HepG2 (cell line): ENCODE results near the gene OTX1.

Experiments used
- EP300 ChIP-seq, 3 experiments: sonication (generic) in 1 of 3; formaldehyde crosslinking in 1 of 3; IDR thresholded peaks; 2 replicates each; pipeline versions ENCODE4 v1.5.1 to v1.6.1; 2011 to 2020; ENCODE audit warnings: low read depth in 2 of 3, low read length in 2 of 3, borderline replicate concordance in 1 of 3, improper control_type of control experiment in 1 of 3, mild to moderate bottlenecking in 1 of 3, missing genetic modification reagents in 1 of 3, moderate library complexity in 1 of 3
- HCFC1 ChIP-seq: fragments of 150-350 bp; IDR thresholded peaks from 2 replicates; pipeline ENCODE4 v1.6.1; 2014; ENCODE audit warnings: low read depth, low read length
- IRF2 ChIP-seq: IDR thresholded peaks from 2 replicates; pipeline ENCODE4 v1.6.1; 2018; ENCODE audit warnings: missing genetic modification reagents, missing compliant biosample characterization
- NCOA2 ChIP-seq: sonication (generic); formaldehyde crosslinking; IDR thresholded peaks from 2 replicates; pipeline ENCODE4 v1.8.0; 2022; ENCODE audit warnings: inconsistent platforms
- POLR2AphosphoS5 ChIP-seq: IDR thresholded peaks from 2 replicates; pipeline ENCODE4 v1.6.1; 2012; ENCODE audit warnings: low read depth, low read length
- POLR2G ChIP-seq: fragments of 200-400 bp; formaldehyde crosslinking; IDR thresholded peaks from 2 replicates; pipeline ENCODE4 v1.6.1; 2018; ENCODE audit warnings: mild to moderate bottlenecking, low read depth, low read length, moderate library complexity
- SATB2 ChIP-seq: sonication (generic); formaldehyde crosslinking; IDR thresholded peaks from 2 replicates; pipeline ENCODE4 v1.5.0; 2020; ENCODE audit warnings: missing genetic modification reagents
- SMC3 ChIP-seq: IDR thresholded peaks from 2 replicates; pipeline ENCODE4 v1.6.1; 2011; ENCODE audit warnings: low read length, improper control_type of control experiment
- ZBTB1 ChIP-seq: sonication (generic); formaldehyde crosslinking; IDR thresholded peaks from 2 replicates; pipeline ENCODE4 v1.4.0; 2020; ENCODE audit warnings: missing genetic modification reagents, borderline replicate concordance
- ZBTB33 ChIP-seq: sonication (generic); formaldehyde crosslinking; IDR thresholded peaks from 2 replicates; pipeline ENCODE4 v1.4.0; 2020; ENCODE audit warnings: missing genetic modification reagents
- ZNF280D ChIP-seq: sonication (generic); formaldehyde crosslinking; IDR thresholded peaks from 2 replicates; pipeline ENCODE4 v1.5.1; 2020; ENCODE audit warnings: mild to moderate bottlenecking, missing genetic modification reagents
- TF ChIP-seq, protein P1 (sequence below): sonication (generic); formaldehyde crosslinking; IDR thresholded peaks from 2 replicates; pipeline ENCODE4 v1.5.0; 2020; ENCODE audit warnings: mild to moderate bottlenecking, missing genetic modification reagents, moderate library complexity
- TF ChIP-seq, protein P2 (sequence below): sonication (generic); formaldehyde crosslinking; IDR thresholded peaks from 2 replicates; pipeline ENCODE4 v1.4.0; 2020; ENCODE audit warnings: missing genetic modification reagents

- TF ChIP-seq, protein P1, sequence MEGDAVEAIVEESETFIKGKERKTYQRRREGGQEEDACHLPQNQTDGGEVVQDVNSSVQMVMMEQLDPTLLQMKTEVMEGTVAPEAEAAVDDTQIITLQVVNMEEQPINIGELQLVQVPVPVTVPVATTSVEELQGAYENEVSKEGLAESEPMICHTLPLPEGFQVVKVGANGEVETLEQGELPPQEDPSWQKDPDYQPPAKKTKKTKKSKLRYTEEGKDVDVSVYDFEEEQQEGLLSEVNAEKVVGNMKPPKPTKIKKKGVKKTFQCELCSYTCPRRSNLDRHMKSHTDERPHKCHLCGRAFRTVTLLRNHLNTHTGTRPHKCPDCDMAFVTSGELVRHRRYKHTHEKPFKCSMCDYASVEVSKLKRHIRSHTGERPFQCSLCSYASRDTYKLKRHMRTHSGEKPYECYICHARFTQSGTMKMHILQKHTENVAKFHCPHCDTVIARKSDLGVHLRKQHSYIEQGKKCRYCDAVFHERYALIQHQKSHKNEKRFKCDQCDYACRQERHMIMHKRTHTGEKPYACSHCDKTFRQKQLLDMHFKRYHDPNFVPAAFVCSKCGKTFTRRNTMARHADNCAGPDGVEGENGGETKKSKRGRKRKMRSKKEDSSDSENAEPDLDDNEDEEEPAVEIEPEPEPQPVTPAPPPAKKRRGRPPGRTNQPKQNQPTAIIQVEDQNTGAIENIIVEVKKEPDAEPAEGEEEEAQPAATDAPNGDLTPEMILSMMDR (CRISPR knock-in tag): no peak
- TF ChIP-seq POLR2AphosphoS5: no peak
- no peak for TF ChIP-seq ZNF280D
- TF ChIP-seq SATB2 (CRISPR knock-in tag): no peak
- TF ChIP-seq IRF2 (CRISPR knock-in tag): no peak
- no peak for TF ChIP-seq POLR2G
- TF ChIP-seq NCOA2 (CRISPR knock-in tag): no peak
- TF ChIP-seq HCFC1: no peak
- TF ChIP-seq SMC3: no peak
- TF ChIP-seq, protein P2, sequence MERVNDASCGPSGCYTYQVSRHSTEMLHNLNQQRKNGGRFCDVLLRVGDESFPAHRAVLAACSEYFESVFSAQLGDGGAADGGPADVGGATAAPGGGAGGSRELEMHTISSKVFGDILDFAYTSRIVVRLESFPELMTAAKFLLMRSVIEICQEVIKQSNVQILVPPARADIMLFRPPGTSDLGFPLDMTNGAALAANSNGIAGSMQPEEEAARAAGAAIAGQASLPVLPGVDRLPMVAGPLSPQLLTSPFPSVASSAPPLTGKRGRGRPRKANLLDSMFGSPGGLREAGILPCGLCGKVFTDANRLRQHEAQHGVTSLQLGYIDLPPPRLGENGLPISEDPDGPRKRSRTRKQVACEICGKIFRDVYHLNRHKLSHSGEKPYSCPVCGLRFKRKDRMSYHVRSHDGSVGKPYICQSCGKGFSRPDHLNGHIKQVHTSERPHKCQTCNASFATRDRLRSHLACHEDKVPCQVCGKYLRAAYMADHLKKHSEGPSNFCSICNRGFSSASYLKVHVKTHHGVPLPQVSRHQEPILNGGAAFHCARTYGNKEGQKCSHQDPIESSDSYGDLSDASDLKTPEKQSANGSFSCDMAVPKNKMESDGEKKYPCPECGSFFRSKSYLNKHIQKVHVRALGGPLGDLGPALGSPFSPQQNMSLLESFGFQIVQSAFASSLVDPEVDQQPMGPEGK (CRISPR knock-in tag): no peak
- no peak for TF ChIP-seq EP300 (IDR thresholded peaks at IDR 0.05; ENCODE audit: low read depth in 2 of 2, low read length in 2 of 2)
- no peak for TF ChIP-seq EP300 (CRISPR knock-in tag; IDR thresholded peaks at IDR 0.05; ENCODE audit: borderline replicate concordance)
- no peak for TF ChIP-seq ZBTB1 (CRISPR knock-in tag)
- no peak for TF ChIP-seq ZBTB33 (CRISPR knock-in tag)
Observed at GRCh38 chr2:63035169-63035568, 15.5 kb upstream of the OTX1 start.
